ENCODE results near the gene RPL27. TPM values are rescaled to one million over a fixed set of nuclear protein-coding genes. Genes with fewer than 3 reads are reported as not detected.

The RPL27 gene
- total RNA-seq, 1 experiment from 2014 or later, result 1,565 TPM

- TF ChIP-seq, protein P1, sequence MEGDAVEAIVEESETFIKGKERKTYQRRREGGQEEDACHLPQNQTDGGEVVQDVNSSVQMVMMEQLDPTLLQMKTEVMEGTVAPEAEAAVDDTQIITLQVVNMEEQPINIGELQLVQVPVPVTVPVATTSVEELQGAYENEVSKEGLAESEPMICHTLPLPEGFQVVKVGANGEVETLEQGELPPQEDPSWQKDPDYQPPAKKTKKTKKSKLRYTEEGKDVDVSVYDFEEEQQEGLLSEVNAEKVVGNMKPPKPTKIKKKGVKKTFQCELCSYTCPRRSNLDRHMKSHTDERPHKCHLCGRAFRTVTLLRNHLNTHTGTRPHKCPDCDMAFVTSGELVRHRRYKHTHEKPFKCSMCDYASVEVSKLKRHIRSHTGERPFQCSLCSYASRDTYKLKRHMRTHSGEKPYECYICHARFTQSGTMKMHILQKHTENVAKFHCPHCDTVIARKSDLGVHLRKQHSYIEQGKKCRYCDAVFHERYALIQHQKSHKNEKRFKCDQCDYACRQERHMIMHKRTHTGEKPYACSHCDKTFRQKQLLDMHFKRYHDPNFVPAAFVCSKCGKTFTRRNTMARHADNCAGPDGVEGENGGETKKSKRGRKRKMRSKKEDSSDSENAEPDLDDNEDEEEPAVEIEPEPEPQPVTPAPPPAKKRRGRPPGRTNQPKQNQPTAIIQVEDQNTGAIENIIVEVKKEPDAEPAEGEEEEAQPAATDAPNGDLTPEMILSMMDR (IDR thresholded peaks at IDR 0.05; ENCODE audit: insufficient read depth in 1 of 2, low read depth in 1 of 2, low read length in 1 of 2, severe bottlenecking in 1 of 2, unreplicated experiment in 1 of 2), result no peak
- no peaks in the 10 kb centered on the region for H3K4me1 ChIP-seq
- no peak for DNase-seq
- Mint-ChIP-seq H3K36me3 (ENCODE audit: insufficient read depth, unreplicated experiment) (peaks cover 78% of the 10 kb centered on the region), H3K9me3 (ENCODE audit: unreplicated experiment) (no peaks in the 10 kb centered on the region), H3K27ac (ENCODE audit: unreplicated experiment) (no peak overlapping the region), H3K4me1 (ENCODE audit: low read depth, unreplicated experiment) (no peaks in the 10 kb centered on the region), H3K27me3 (ENCODE audit: insufficient read depth, unreplicated experiment) (no peaks in the 10 kb centered on the region), H3K4me3 (ENCODE audit: unreplicated experiment) (no peak overlapping the region)
- ChIA-PET CTCF (interaction anchor here (0.8 to 0.9 kb wide), 3 partner anchors 25 to 242 kb away, joined by 3 read pairs; partner anchors contain the start of gene RPL27), POLR2A (no interaction called here)
- no peak overlapping the region for H3K4me3 ChIP-seq (ENCODE audit: low read depth, low read length)
- no peaks in the 10 kb centered on the region for H3K9me3 ChIP-seq
- H3K27me3 ChIP-seq (replicated peaks; ENCODE audit: control insufficient read depth, insufficient read depth, low read length), result no peaks in the 10 kb centered on the region
- no TSS peak for BruUV-seq (replicated peaks)
- intact Hi-C loops (cut with micrococcal nuclease; ENCODE audit: unreplicated experiment), result no loop called here
- H3K36me3 ChIP-seq (ENCODE audit: control insufficient read depth, insufficient read depth, low read length), result peaks cover 2% of the 10 kb centered on the region
Observed at GRCh38 chr17:42953669-42954068, 44.5 kb upstream of the RPL27 start.

- intact Hi-C loops (cut with micrococcal nuclease; ENCODE audit: unreplicated experiment), result loop anchor here (2.0 kb wide), 1 partner anchor 16 kb away; the partner anchor contains the start of genes PTGES3L and RUNDC1
- BruUV-seq (replicated peaks), result TSS peak; percentile 96
- CTCF ChIA-PET, result interaction anchor here (0.8 kb wide), 2 partner anchors 14 to 34 kb away, joined by 3 read pairs; partner anchors contain the start of gene RPL27
Observed at GRCh38 chr17:42964161-42964932, 33.9 kb upstream of the RPL27 start, which contains the start of gene AARSD1. TSS of gene AARSD1 (minus strand) at chr17:42964454. CDS start at chr17:42964440, 14 bp downstream.

DNA sequence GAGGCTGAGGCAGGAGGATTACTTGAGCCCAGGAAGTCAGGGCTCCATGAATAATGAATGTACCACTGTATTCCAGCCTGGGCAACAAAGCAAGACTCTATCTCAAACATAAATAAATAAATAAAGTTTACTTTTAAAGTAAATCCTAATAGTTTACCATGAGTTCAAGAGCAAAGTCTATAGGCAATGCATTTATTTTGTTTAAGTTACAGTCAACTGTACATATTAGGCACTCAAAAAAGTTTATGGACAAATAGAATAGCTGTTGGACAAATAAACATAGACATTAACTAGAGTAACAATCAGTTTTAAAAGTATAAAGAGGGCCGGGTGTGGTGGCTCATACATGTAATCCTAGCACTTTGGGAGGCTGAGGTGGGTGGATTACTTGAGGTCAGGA, 30.3 kb upstream of the RPL27 start:
- Histone ChIP-seq H3K27me3 (replicated peaks; ENCODE audit: control insufficient read depth, insufficient read depth, low read length) (no peaks in the 10 kb centered on the region), H3K4me3 (ENCODE audit: low read depth, low read length) (no peak overlapping the region), H3K4me1 (no peaks in the 10 kb centered on the region), H3K36me3 (ENCODE audit: control insufficient read depth, insufficient read depth, low read length) (no peaks in the 10 kb centered on the region), H3K9me3 (no peaks in the 10 kb centered on the region)
- Mint-ChIP-seq H3K27ac (ENCODE audit: unreplicated experiment) (no peak overlapping the region), H3K4me3 (ENCODE audit: unreplicated experiment) (no peak overlapping the region), H3K36me3 (ENCODE audit: insufficient read depth, unreplicated experiment) (peaks cover 16% of the 10 kb centered on the region), H3K4me1 (ENCODE audit: low read depth, unreplicated experiment) (peaks cover 9% of the 10 kb centered on the region), H3K9me3 (ENCODE audit: unreplicated experiment) (no peaks in the 10 kb centered on the region), H3K27me3 (ENCODE audit: insufficient read depth, unreplicated experiment) (no peaks in the 10 kb centered on the region)
- no peak for DNase-seq
- TF ChIP-seq, protein P1 (IDR thresholded peaks at IDR 0.05; ENCODE audit: insufficient read depth in 1 of 2, low read depth in 1 of 2, low read length in 1 of 2, severe bottlenecking in 1 of 2, unreplicated experiment in 1 of 2), result no peak
- ChIA-PET POLR2A (no interaction called here), CTCF (no interaction called here)
- intact Hi-C loops (cut with micrococcal nuclease; ENCODE audit: unreplicated experiment), result no loop called here
- BruUV-seq (replicated peaks), result no TSS peak

More at GRCh38 chr17:42964161-42964932, 33.9 kb upstream of the RPL27 start, which contains the start of gene AARSD1:
- POLR2A ChIA-PET, result interaction anchor here (0.5 to 1.1 kb wide), 5 partner anchors 34 to 131 kb away, joined by 3 to 16 read pairs (median 3); partner anchors contain the start of gene RPL27
- TF ChIP-seq, protein P1 (IDR thresholded peaks at IDR 0.05; ENCODE audit: insufficient read depth in 1 of 2, low read depth in 1 of 2, low read length in 1 of 2, severe bottlenecking in 1 of 2, unreplicated experiment in 1 of 2), result no peak
- H3K4me3 ChIP-seq (ENCODE audit: low read depth, low read length), result peak within 1 kb of the TSS; percentile 64
- Mint-ChIP-seq H3K9me3 (ENCODE audit: unreplicated experiment) (no peaks in the 10 kb centered on the region), H3K4me1 (ENCODE audit: low read depth, unreplicated experiment) (peaks cover 9% of the 10 kb centered on the region), H3K27me3 (ENCODE audit: insufficient read depth, unreplicated experiment) (no peaks in the 10 kb centered on the region), H3K4me3 (ENCODE audit: unreplicated experiment) (peak within 1 kb of the TSS; percentile 99), H3K36me3 (ENCODE audit: insufficient read depth, unreplicated experiment) (peaks cover 51% of the 10 kb centered on the region), H3K27ac (ENCODE audit: unreplicated experiment) (peak within 1 kb of the TSS; percentile 99)
- peaks cover 2% of the 10 kb centered on the region; the same call in 1 of the 2 replicates for H3K36me3 ChIP-seq (ENCODE audit: control insufficient read depth, insufficient read depth, low read length)
- DNase-seq, result peak; percentile 95 to 96
- H3K4me1 ChIP-seq, result no peaks in the 10 kb centered on the region
- no peaks in the 10 kb centered on the region for H3K9me3 ChIP-seq
- no peaks in the 10 kb centered on the region for H3K27me3 ChIP-seq (replicated peaks; ENCODE audit: control insufficient read depth, insufficient read depth, low read length)

Data from Caco-2 (cell line).